Suppressor macrophage (primary cell): ENCODE measurements around the gene CD99L2.

Experiments
- DNase-seq, 4 experiments: peaks; one replicate each; pipeline ENCODE4 v3.0.0-alpha.2; 2020 to 2022

The CD99L2 gene

DNA sequence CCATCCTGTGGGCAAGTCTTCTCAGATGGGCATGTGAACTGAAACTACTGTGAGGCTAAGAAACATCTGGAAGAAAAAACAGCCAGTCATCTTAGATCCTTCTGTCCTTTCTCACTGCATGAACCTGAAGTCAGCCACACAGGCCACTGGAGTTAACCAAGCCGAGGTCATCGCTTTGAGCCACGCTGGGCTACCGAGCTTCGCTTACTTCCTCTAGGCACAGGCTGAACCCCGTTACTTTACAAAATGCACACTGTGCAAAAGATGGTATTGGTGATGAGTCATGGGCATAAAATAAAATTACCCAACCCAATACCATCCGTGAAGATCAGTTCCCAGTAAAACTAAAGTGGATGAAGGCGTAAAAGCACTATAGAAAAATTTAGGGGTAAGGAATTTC lies 119.1 kb downstream of the CD99L2 start:
- peak; percentile 59 to 73 (median 72) for DNase-seq

DNA sequence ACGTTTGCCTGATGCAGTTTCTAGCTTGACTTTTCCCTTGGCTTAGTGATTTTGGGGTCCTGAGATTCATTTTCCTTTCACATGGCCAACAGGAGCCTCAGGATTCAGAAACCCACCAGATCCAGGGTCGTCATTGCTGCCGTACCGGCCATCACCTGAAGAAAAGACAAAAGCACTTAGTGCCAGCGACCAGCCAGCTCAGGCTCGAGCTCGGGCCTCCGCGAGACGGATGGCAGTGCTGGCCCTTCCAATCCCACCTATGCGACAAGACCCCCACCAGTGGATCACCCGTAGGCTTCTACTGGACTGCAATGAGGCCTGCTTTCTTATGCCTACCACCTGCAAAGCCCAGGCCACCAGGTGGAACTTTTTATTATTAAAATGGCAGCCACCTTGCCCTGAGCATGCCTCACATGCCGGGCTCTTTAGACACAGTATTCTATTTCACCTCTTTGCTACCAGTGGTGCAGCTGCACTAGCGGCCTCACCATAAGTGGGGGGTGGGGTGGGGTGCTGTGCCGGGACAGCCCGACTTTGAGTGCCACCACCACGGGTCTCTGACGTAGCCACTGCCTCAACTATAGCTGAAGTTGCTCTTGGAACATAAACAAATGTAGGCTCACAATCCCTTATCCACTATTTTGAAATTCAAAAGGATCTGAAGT lies 121.0 kb downstream of the CD99L2 start:
- DNase-seq: no peak

DNA sequence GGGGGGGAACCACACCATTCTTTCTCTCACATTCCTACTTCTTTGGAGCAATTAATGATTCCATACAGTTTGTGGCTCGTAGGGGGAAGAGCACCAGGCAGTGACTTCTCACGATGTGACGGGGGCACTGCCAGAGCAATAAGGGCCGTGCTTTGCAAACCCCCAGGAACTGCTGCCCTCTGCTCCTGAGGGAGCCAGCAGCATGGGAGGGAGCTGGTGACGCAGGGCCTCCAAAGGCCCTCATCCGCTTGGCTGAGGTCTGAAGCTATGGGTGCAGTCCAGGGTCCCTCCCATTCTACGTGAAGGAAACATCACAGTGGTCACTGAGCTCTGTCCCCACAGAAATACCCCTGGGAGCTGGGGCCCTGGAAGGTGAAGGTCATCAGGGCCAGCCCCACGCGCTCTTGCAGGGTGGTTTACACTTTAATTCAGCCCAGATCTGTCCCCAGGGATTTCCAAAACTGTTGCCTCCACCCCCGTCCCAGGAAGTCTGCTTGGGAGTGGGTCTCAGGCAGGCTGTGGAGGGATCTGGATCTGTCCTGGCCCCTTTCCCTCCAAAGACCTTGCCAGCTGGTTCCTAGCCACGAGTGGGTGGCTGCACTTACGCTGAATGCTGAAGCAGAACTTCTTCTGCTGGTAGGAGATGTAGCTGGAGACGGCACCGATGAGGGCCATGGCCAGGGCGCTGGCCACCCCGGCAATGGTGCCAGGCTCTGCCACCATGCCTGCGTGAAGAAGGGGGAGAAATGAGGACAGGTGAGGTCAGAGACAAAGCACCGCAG lies 122.7 kb downstream of the CD99L2 start:
- DNase-seq: no peak

DNA sequence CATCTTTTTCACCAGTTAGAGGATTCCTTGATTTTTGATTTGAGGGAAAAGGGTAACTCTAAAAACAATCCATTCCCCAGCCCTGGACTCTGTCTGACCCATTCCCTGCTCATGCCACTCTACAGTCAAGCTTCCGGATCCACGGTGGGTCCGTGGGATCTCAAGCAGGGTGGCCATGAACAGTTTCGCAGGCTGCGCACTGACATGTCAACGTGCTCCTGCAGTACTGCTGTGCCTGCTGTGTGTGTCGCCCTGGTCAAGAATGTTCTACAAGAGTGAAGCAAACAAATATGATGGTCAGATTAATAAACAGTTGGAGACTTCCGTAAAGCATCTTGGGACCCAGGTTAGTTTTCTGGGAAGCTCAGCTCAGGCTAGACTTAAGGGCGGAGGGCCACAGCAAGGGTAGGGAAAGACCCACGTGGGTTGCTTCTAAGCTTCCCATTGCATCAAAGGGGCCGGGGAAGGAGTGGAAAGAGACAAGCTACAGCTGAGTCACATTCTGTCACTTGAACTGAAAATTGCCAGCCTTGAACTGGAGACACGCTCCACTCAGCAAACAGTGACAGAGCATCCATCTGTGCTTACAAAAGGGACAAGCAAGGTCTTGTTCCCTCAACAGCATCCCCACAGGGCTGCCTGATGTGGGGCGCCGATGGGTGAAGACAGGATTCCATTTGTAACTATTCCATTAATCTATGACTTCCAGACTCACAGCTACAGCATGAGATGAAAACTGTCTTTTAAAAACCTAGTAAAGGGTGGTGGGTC lies 123.5 kb downstream of the CD99L2 start:
- no peak for DNase-seq

DNA sequence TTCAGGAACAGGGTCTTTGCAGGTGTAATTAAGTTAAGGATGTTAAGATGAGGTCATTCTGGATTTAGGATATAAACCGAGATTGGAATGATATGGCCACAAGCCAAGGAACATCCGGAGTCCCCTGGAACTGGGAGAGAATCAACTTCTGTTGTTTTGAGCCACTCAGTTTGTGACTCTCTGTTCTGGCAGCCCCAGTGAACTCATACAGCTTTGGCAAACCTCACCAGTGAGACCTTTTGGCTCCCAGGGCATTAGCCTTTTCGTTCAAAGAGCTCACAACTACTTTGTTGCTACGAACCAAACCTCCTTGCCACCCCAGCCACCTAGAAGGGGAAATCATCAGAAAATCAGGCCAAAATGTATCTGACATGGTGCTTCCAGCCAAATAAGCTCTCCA lies 124.8 kb downstream of the CD99L2 start:
- no peak for DNase-seq

DNA sequence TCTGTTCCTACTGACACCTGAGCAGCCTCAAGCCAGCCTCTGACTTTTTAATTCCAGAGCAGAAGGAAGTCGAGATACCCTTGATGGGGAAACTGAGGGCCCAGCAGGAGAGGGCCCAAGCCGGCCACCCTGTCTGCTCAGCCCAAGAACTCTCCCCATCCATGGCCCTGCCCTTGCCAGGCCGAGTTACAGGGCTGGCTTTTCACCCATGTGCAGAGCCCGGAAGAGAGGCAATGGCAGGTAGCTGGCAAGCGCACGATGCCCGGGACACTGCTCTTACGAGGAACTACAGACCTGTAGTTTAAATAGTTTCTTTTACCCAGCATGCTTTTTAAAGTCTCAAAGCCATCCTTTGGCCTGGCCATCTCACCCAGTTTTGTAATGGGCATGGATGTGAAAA lies 125.4 kb downstream of the CD99L2 start:
- DNase-seq: no peak

DNA sequence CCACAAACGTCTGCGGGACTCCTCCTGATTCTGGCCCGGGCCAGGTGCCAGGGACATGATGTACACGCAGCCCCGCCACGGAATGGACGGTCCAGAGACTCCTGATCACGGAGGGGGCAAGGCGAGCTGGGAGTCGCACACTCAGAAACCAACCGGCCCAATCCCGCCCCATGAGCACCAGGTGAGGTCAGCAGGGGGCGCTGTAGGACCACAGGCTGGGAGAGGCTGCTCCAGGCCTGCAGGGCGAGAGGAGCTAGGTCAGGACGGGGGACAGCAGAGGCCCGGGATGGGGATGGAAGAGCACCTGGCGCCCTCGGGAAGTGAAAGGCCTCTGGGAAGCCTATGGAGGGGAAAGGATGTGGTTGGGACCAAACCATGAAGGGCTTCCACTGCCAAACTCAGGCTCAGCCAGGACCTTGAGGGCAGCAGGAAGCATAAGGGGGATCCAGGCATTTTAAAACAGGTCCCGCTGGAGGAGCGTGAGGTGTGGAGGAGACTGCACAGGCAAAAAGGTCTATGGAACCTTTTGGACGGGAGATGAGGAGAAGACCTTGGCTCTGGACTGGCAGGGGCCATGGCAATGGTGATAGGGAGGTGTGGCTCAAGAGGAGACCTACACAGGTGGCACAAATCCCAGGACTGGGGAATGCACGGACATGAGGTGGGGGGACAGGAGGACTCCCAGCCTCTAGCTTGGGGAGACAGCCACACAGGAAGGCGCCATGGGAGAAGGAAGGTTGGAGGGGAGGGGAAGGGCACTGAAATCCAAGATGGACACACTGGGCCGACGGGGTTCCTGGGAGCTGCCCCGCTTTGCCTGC lies 126.1 kb downstream of the CD99L2 start:
- peak; percentile 70 to 86 (median 82) for DNase-seq

DNA sequence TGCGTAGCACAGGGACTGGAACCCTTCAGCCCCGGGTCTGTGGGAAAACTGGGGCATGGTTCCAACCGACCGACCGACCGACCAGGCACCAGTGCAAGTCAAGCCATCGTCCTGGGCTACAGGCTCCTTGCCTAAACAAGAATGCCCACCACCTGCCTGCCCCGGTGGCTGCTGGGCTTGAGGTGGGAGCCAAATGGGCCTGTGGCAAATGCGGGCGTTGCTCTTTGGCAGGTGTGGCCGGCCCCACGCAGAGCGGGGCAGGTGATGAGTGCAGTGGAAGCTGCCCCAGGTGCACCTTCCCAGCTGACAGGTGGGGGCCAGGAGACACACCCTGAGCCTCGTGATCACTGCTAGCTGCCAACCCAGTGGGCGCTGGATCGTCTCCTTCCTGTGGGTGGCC lies 127.4 kb downstream of the CD99L2 start:
- no peak for DNase-seq

DNA sequence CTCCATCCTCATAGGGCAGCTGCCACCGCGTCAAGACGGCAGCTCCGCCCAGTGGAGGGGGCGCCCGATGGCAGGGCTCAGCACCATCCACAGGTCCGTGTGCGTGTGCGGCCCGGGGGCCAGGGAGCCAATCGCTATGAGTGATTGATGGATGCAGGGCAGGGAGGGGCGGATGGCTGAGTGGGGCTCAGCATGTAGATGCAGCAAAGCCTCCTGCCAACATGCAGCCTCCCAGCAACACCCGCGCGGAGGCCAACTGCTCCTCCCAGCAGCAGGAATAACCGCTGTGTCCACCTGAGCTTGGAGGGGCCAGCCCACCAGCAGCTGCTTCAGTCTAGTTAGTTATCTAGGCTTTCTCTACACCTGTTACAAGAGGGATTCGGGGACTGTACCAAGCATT lies 127.8 kb downstream of the CD99L2 start:
- no peak for DNase-seq

DNA sequence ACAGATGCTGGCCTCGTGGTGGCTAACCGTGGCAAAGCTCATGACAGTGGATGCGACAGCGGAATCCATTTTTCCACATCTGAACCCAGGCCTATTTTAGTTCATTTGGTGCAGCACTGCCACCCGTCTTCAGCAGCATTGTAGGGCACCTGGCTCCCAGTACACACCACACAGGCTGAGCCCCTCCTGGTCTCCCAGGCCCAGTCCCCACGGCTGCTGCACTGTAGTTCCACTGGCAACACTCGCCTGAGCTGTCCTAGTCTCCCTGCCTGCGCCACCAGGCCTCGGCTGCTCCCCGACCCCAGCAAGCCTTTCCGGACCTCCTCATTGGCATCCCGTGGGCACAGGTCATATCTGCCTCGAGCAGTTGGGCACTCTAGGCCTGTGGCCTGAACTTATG lies 129.1 kb downstream of the CD99L2 start:
- DNase-seq: no peak

DNA sequence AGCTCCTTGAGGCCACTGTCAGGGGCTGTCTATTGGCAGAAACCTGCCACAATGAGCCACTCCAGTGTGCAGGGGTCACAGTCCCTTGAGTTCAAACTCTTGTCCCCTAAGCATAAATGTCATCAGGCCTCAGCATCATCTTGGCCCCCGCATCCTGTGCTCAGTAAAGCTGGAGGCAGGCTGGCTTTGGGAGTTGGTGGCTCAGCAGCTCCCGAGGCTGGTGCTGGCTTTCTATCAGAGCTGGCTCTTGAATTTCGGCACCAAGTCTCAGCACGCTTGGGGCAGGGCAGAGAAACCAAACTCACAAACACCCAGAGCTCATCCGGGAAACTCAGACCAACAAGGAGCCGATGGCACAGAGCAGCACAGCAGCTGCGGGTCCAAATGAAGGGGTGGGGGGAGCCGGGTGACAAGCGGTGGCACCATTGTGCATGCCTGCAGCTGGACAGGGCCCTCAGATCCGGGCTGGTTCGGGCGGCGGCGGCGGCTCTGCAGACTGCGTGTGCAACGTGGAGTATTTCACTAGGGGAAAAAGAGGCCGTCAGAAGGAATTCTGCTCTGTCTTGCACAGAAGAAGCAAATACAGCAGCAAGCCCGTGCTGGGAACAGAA lies 129.8 kb downstream of the CD99L2 start:
- no peak for DNase-seq

DNA sequence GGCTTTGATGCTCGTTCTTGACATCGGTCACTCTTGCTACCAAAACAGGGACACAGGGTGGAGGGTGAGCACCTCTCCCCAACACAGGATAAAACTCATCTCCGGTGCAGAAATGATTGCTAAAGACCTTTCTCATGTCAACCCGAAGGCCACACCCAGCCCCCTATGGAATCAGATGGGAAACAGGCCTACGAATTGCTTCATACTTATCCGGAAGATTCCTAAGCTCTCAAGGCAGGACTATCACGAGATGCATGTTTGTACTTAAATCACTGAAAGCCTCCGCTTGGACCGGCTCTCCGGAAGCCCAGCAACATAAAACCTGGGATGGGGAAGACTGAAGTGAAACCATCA lies 130.4 kb downstream of the CD99L2 start:
- peak in 3 of 4 experiments; percentile 4 to 41 (median 9) for DNase-seq

DNA sequence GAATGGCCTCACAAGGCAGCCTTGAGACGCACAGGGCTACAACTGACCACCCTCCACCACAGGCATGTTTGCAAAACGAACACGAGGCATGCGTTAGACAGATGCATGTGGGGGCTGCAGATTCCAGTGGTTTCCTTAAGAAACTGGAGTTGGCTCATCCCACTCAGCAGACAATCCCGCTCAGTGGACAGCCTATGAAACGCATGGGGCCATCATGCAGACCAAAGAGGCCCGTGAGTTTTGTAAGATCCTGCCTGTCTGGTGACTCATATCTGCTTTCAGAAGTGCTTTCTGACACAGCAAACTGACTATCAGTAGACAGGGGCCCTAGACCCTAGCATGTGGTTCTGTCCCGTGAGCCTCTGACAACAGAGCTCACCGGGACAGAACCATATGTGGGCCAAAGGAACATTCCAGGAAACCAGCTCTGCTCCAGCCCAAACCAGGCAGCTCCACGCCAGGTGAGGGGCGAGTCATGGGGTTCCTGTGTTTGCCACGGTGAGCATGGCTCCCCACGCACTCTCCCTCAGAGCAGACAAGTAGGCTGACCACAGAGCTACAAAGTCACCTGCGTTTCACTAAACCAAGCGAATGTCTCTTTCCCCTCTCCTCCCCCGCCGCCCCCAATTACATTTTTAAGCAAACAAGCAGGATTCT lies 130.9 kb downstream of the CD99L2 start:
- peak; percentile 58 to 75 (median 68) for DNase-seq

DNA sequence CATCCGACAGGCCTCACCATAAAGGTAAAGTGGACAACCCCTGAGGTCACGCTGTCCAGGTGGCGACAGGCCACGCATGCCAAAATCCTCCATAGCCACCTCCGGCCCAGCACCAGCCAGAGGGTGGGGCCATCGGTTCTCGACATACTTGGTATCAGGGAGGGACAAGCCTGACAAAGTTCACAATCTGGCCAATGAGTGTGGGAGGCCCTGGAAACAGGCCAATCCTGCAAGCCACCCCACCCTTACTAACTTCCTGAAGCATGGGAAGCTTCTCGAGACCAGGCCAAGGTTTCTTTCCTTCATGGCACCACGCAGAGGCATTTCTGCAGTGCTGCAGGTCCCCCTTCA lies 131.4 kb downstream of the CD99L2 start:
- peak in 3 of 4 experiments; percentile 29 to 57 (median 32) for DNase-seq

DNA sequence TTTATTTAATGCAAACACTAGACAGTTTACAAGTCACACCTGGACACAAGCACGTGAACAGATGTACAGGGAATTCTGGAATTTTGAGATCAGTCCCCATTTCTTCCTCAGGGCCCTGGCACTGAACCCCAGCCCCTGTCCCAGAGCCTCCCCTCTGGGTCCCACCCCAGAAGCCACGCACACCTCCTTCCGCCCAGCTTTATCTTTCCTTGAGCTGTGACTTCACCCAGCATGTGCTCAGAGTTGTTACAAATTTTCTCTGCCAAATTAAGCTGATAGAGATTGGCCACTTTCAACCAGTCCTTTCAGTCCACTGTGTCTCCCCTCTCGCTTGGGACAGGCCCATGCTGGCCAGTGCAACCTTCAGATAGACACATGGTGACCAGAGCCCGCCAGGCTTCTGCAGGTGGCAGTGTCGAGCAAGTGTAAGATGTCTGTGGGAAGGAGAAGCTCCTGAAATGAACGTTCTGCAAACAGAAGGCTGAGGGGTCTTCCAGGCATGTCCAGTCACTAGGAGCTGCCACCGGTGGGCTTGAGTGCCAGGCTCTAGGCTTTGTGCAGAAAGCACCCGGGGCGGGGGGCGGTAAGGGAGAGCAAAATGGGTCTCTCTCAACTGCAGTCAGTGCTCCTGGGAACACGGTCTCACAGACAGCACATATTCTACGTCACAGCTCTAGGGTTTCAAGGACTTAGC lies 132.0 kb downstream of the CD99L2 start:
- no peak for DNase-seq

DNA sequence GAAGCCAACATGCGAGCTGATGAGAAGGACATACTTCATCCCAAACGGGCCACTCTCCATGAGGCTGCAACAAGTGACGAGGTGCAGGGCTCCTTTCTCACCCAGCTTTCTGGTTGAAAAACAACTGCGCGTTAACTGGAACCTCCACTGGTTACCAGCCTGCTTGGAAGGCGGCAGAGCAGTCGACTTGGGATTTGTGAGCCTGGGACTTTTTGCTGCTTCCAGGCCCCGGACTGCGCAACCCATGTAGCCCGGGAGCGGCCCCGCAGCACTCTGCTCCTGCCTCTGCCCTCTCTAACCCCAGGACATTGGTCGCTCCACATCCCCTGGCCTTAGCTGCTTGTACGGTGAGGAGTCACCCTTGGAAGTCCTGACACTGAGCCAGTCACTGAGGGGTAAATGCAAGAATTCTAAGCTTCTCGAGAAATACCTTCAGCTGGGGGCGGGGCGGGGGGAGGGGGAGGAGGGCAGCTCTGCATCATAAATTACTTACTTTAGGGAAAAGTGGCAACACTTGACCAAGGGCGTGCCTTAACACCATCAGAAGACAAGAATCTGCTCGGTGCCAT lies 132.6 kb downstream of the CD99L2 start:
- DNase-seq: no peak

DNA sequence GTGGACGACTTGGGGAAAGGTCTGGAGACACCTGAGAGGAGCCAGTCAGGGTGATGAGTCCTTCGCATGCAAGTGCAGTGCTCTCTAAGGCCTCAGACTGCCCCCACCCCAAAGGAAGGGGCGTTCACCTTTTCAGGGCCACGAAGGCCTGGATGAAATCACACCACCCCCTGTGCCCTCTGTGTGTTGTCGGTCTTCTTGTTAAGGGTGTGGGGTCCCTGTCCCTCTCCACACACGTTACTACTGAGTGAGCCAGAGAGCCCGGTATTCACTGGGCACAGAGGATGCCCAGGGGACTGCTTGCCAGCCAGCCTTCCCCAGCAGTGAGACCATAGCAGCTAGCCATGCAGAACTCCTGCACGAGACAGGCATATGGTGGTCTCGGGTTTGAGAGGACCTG lies 133.2 kb downstream of the CD99L2 start:
- no peak for DNase-seq

DNA sequence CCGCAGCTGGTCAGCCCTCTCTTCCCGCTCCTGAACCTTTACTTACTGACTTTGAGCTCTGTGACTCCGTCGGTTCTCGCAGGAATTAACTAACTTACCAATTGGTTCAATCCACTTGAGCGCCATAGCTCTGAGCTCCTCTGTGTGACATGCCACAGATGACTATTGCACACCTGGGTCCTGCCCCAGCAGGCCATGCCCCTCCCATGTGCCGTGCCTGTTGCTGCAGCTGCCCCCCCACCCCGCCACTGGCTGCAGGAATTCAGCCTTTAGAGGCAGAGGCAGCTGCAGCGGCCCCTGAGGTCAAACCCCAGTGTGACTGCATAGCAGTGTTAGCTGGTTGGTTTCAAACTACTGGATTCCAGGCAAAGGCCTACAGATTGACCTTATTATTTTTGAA lies 134.7 kb downstream of the CD99L2 start:
- DNase-seq: no peak

DNA sequence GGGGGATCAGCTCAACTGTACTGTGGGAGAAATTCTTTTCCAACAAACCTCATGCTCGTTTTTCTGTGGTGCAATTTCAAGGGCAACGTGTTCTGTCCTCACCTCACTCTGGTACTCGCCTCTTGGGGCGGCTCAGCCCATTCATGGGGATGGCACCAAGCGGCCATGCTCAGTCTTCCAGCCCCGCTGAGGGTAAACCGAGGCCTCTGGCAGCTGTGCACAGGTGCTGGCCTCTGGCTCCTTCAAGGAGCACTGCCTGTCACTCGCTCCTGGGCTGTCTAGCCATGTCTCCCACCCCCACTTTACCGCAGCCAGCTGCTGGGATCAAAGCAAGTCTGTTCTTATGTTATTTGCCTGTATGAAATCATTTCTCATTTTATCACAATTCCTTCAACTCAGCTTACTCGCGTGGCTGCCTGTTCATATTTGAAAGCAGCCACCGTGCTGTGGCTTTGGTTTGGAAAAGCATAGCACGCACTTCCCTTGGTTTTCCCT lies 135.1 kb downstream of the CD99L2 start:
- DNase-seq: no peak
